Astrocyte of the hippocampus (primary cell): ENCODE data around the gene ANP32D.
A peak's percentile ranks its signal among the peaks of the same experiment; 100 is the strongest.
"Not testable (repeated sequence)": the region's sequence is repeated elsewhere in the genome, so short reads cannot be mapped to it uniquely, and the experiment has no call there.

ENCODE experiments used
- DNase-seq: peaks from one replicate; pipeline ENCODE4 v3.0.0; 2011; ENCODE audit warnings: low read depth, low spot score

ANP32D gene

GRCh38 chr12:48472259-48472658, at the start of gene ANP32D:
TSS of gene ANP32D (plus strand) at chr12:48472559. CDS start at chr12:48472665, 106 bp downstream.
- no peak for DNase-seq

- DNase-seq: no peak
These were observed 49.2 kb upstream of the ANP32D start for GRCh38 chr12:48423171-48423570.

- no peak for DNase-seq
These were observed 47.7 kb upstream of the ANP32D start for GRCh38 chr12:48424644-48425043.

GRCh38 chr12:48434016-48434415, 38.3 kb upstream of the ANP32D start:
- DNase-seq: not testable (repeated sequence)

- no peak for DNase-seq
These were observed 31.3 kb upstream of the ANP32D start for GRCh38 chr12:48441069-48441468.

GRCh38 chr12:48442179-48442847, 30.0 kb upstream of the ANP32D start:
- no peak for DNase-seq

- DNase-seq: no peak
These were observed 26.8 kb upstream of the ANP32D start for GRCh38 chr12:48445538-48445937.

- DNase-seq: no peak
These were observed 26.1 kb upstream of the ANP32D start for GRCh38 chr12:48446161-48446776.

- no peak for DNase-seq
These were observed 24.6 kb upstream of the ANP32D start for GRCh38 chr12:48447755-48448154.

GRCh38 chr12:48451372-48451771, 21.0 kb upstream of the ANP32D start:
- DNase-seq: no peak

GRCh38 chr12:48452961-48453360, 19.4 kb upstream of the ANP32D start:
- not testable (repeated sequence) for DNase-seq

GRCh38 chr12:48454667-48455066, 17.7 kb upstream of the ANP32D start:
- peak; percentile 9 for DNase-seq

- DNase-seq: no peak
These were observed 17.2 kb upstream of the ANP32D start for GRCh38 chr12:48455116-48455515.

GRCh38 chr12:48459259-48459658, 13.1 kb upstream of the ANP32D start:
- DNase-seq: no peak

- DNase-seq: not testable (repeated sequence)
These were observed 3.3 kb upstream of the ANP32D start for GRCh38 chr12:48469027-48469426.

- no peak for DNase-seq
These were observed 702 bp downstream of the ANP32D start for GRCh38 chr12:48473061-48473460.

- DNase-seq: not testable (repeated sequence)
These were observed 2.1 kb downstream of the ANP32D start for GRCh38 chr12:48474497-48474896.

- DNase-seq: no peak
These were observed 9.8 kb downstream of the ANP32D start, which contains the start of gene C12orf54 for GRCh38 chr12:48482198-48482597. TSS of gene C12orf54 (plus strand) at chr12:48482498. CDS start at chr12:48483297, 799 bp downstream.

- DNase-seq: no peak
These were observed 10.6 kb downstream of the ANP32D start for GRCh38 chr12:48482930-48483329.

- no peak for DNase-seq
These were observed 13.9 kb downstream of the ANP32D start for GRCh38 chr12:48486261-48486660.

- no peak for DNase-seq
These were observed 14.3 kb downstream of the ANP32D start for GRCh38 chr12:48486679-48487078.

- DNase-seq: peak; percentile 1
These were observed 16.7 kb downstream of the ANP32D start for GRCh38 chr12:48489012-48489411.

GRCh38 chr12:48489456-48489855, 17.1 kb downstream of the ANP32D start:
- not testable (repeated sequence) for DNase-seq
